HG03571 (cell line): ENCODE data around the gene SLC36A4.
"Not testable (repeated sequence)": the region's sequence is repeated elsewhere in the genome, so short reads cannot be mapped to it uniquely, and the experiment has no call there.

Experiments used
- ATAC-seq: cut with Tn5 transposase; IDR thresholded peaks from one replicate; pipeline ENCODE4 v1.9.1; 2021; ENCODE audit not compliant: unreplicated experiment

Gene SLC36A4

GRCh38 chr11:93197380-93198214 lies at the start of gene SLC36A4:
TSS of gene SLC36A4 (minus strand) at chr11:93197991. CDS start at chr11:93197832, 159 bp downstream.
- peak; percentile 87 for ATAC-seq

GRCh38 chr11:93246790-93247189 lies 49.0 kb upstream of the SLC36A4 start:
- ATAC-seq, result not testable (repeated sequence)

GRCh38 chr11:93244018-93244417 lies 46.2 kb upstream of the SLC36A4 start:
- no peak for ATAC-seq

- ATAC-seq, result no peak
Measured at GRCh38 chr11:93239966-93240365, 42.2 kb upstream of the SLC36A4 start.

- ATAC-seq, result no peak
Measured at GRCh38 chr11:93238956-93239355, 41.2 kb upstream of the SLC36A4 start.

GRCh38 chr11:93236741-93237675 lies 39.2 kb upstream of the SLC36A4 start:
- peak; percentile 48 for ATAC-seq

GRCh38 chr11:93234602-93235207 lies 36.9 kb upstream of the SLC36A4 start:
- peak; percentile 99 for ATAC-seq

GRCh38 chr11:93229876-93230275 lies 32.1 kb upstream of the SLC36A4 start:
- ATAC-seq, result no peak

GRCh38 chr11:93225662-93226061 lies 27.9 kb upstream of the SLC36A4 start:
- ATAC-seq, result no peak

GRCh38 chr11:93221539-93221938 lies 23.7 kb upstream of the SLC36A4 start:
- ATAC-seq, result no peak

- ATAC-seq, result no peak
Measured at GRCh38 chr11:93220078-93220477, 22.3 kb upstream of the SLC36A4 start.

GRCh38 chr11:93219440-93219839 lies 21.6 kb upstream of the SLC36A4 start:
- ATAC-seq, result no peak

- ATAC-seq, result no peak
Measured at GRCh38 chr11:93216511-93217101, 18.8 kb upstream of the SLC36A4 start.

GRCh38 chr11:93213622-93214021 lies 15.8 kb upstream of the SLC36A4 start:
- no peak for ATAC-seq

- no peak for ATAC-seq
Measured at GRCh38 chr11:93212094-93212493, 14.3 kb upstream of the SLC36A4 start.

- no peak for ATAC-seq
Measured at GRCh38 chr11:93209466-93209865, 11.7 kb upstream of the SLC36A4 start.

GRCh38 chr11:93208663-93209270 lies 11.0 kb upstream of the SLC36A4 start:
- ATAC-seq, result no peak

GRCh38 chr11:93199616-93200015 lies 1.8 kb upstream of the SLC36A4 start:
- no peak for ATAC-seq

- ATAC-seq, result no peak
Measured at GRCh38 chr11:93198215-93198845, 539 bp upstream of the SLC36A4 start.

GRCh38 chr11:93196816-93197379 lies 893 bp downstream of the SLC36A4 start:
- peak; percentile 30 for ATAC-seq
